Measurements from ENCODE around the gene IGFBP6. TPM values are rescaled to one million over a fixed set of nuclear protein-coding genes. Genes with fewer than 3 reads are reported as not detected.
"Not testable (repeated sequence)": the region's sequence is repeated elsewhere in the genome, so short reads cannot be mapped to it uniquely, and the experiment has no call there.

The IGFBP6 gene
- total RNA-seq, 2 experiments from 2014 or later: 1.8 to 3.9 TPM

- H3K36me3 Mint-ChIP-seq, ATAC-seq: not testable (repeated sequence)
- CTCF ChIA-PET: interaction anchor here (0.6 to 1.5 kb wide), 6 partner anchors 13 to 215 kb away, joined by 3 read pairs; no protein-coding TSS in a partner anchor
Measured at GRCh38 chr12:53112431-53112830, 15.0 kb downstream of the IGFBP6 start.

GRCh38 chr12:53113136-53113705 lies 15.8 kb downstream of the IGFBP6 start:
- no peak for ATAC-seq
- Mint-ChIP-seq H3K27me3 (no peaks in the 10 kb centered on the region), H3K4me1 (no peaks in the 10 kb centered on the region), H3K9me3 (ENCODE audit: low read depth) (no peaks in the 10 kb centered on the region), H3K36me3 (no peaks in the 10 kb centered on the region), H3K27ac (no peak overlapping the region), H3K4me3 (no peak overlapping the region)
- CTCF ChIA-PET: interaction anchor here (0.6 to 1.5 kb wide), 2 partner anchors 14 to 46 kb away, joined by 3 read pairs; no protein-coding TSS in a partner anchor
- peak; percentile 29 for DNase-seq

More at GRCh38 chr12:53112431-53112830, 15.0 kb downstream of the IGFBP6 start:
- H3K9me3 Mint-ChIP-seq (ENCODE audit: low read depth); H3K4me3 Mint-ChIP-seq; H3K27me3 Mint-ChIP-seq; H3K27ac Mint-ChIP-seq; DNase-seq; H3K4me1 Mint-ChIP-seq: not testable (repeated sequence)

GRCh38 chr12:53113951-53114350 lies 16.5 kb downstream of the IGFBP6 start:
- Mint-ChIP-seq H3K4me1 (no peaks in the 10 kb centered on the region), H3K4me3 (no peak overlapping the region), H3K9me3 (ENCODE audit: low read depth) (no peaks in the 10 kb centered on the region), H3K27ac (no peak overlapping the region), H3K36me3 (no peaks in the 10 kb centered on the region), H3K27me3 (no peaks in the 10 kb centered on the region)
- CTCF ChIA-PET: no interaction called here
- ATAC-seq (no peak), DNase-seq (peak; percentile 8)

GRCh38 chr12:53115112-53115890 lies 17.8 kb downstream of the IGFBP6 start:
- Mint-ChIP-seq H3K27me3 (no peaks in the 10 kb centered on the region), H3K9me3 (ENCODE audit: low read depth) (no peaks in the 10 kb centered on the region), H3K27ac (no peak overlapping the region), H3K4me1 (no peaks in the 10 kb centered on the region), H3K4me3 (no peak overlapping the region), H3K36me3 (no peaks in the 10 kb centered on the region)
- peak; percentile 39 for DNase-seq
- CTCF ChIA-PET: interaction anchor here (1.0 to 1.8 kb wide), 3 partner anchors 13 to 49 kb away, joined by 3 to 4 read pairs (median 3); no protein-coding TSS in a partner anchor
- ATAC-seq: no peak

GRCh38 chr12:53115891-53116648 lies 18.6 kb downstream of the IGFBP6 start:
- H3K27me3 Mint-ChIP-seq: no peaks in the 10 kb centered on the region
- H3K36me3 Mint-ChIP-seq: no peaks in the 10 kb centered on the region
- H3K27ac Mint-ChIP-seq: no peak overlapping the region
- H3K4me3 Mint-ChIP-seq: no peak overlapping the region
- no peak for ATAC-seq
- H3K9me3 Mint-ChIP-seq (ENCODE audit: low read depth): no peaks in the 10 kb centered on the region
- DNase-seq: peak; percentile 23
- H3K4me1 Mint-ChIP-seq: no peaks in the 10 kb centered on the region
- CTCF ChIA-PET: interaction anchor here (1.0 to 1.8 kb wide), 4 partner anchors 13 to 50 kb away, joined by 3 to 6 read pairs (median 4); no protein-coding TSS in a partner anchor

GRCh38 chr12:53118751-53119300 lies 21.4 kb downstream of the IGFBP6 start:
- ATAC-seq: no peak
- Mint-ChIP-seq H3K4me3 (no peak overlapping the region), H3K4me1 (no peaks in the 10 kb centered on the region), H3K27me3 (no peaks in the 10 kb centered on the region), H3K27ac (no peak overlapping the region), H3K36me3 (no peaks in the 10 kb centered on the region), H3K9me3 (ENCODE audit: low read depth) (no peaks in the 10 kb centered on the region)
- no peak for DNase-seq
- CTCF ChIA-PET: no interaction called here

- CTCF ChIA-PET: interaction anchor here (1.0 kb wide), 1 partner anchor 55 kb away, joined by 3 read pairs; no protein-coding TSS in a partner anchor
- Mint-ChIP-seq H3K27me3 (no peaks in the 10 kb centered on the region), H3K9me3 (ENCODE audit: low read depth) (no peaks in the 10 kb centered on the region)
Measured at GRCh38 chr12:53120685-53121525, 23.4 kb downstream of the IGFBP6 start.

GRCh38 chr12:53122961-53123468 lies 25.5 kb downstream of the IGFBP6 start:
- no peaks in the 10 kb centered on the region for H3K4me1 Mint-ChIP-seq
- no peaks in the 10 kb centered on the region for H3K9me3 Mint-ChIP-seq (ENCODE audit: low read depth)
- no peak overlapping the region for H3K27ac Mint-ChIP-seq
- no peaks in the 10 kb centered on the region for H3K36me3 Mint-ChIP-seq
- H3K4me3 Mint-ChIP-seq: no peak overlapping the region
- ATAC-seq (no peak), DNase-seq (no peak)
- CTCF ChIA-PET: interaction anchor here (1.3 kb wide), 1 partner anchor 37 kb away, joined by 3 read pairs; no protein-coding TSS in a partner anchor
- no peaks in the 10 kb centered on the region for H3K27me3 Mint-ChIP-seq

More at GRCh38 chr12:53120685-53121525, 23.4 kb downstream of the IGFBP6 start:
- DNase-seq: no peak
- Mint-ChIP-seq H3K27ac (no peak overlapping the region), H3K36me3 (no peaks in the 10 kb centered on the region), H3K4me1 (no peaks in the 10 kb centered on the region), H3K4me3 (no peak overlapping the region)
- no peak for ATAC-seq

GRCh38 chr12:53123578-53124351 lies 26.3 kb downstream of the IGFBP6 start:
- DNase-seq (no peak), ATAC-seq (no peak)
- Mint-ChIP-seq H3K27me3 (no peaks in the 10 kb centered on the region), H3K36me3 (no peaks in the 10 kb centered on the region), H3K9me3 (ENCODE audit: low read depth) (no peaks in the 10 kb centered on the region), H3K4me1 (no peaks in the 10 kb centered on the region), H3K4me3 (no peak overlapping the region), H3K27ac (no peak overlapping the region)
- CTCF ChIA-PET: interaction anchor here (1.3 kb wide), 1 partner anchor 36 kb away, joined by 3 read pairs; no protein-coding TSS in a partner anchor

GRCh38 chr12:53124352-53124723 lies 26.9 kb downstream of the IGFBP6 start:
- no peaks in the 10 kb centered on the region for H3K4me1 Mint-ChIP-seq
- H3K4me3 Mint-ChIP-seq: no peak overlapping the region
- CTCF ChIA-PET: no interaction called here
- no peaks in the 10 kb centered on the region for H3K9me3 Mint-ChIP-seq (ENCODE audit: low read depth)
- H3K27me3 Mint-ChIP-seq: no peaks in the 10 kb centered on the region
- no peak for ATAC-seq
- H3K27ac Mint-ChIP-seq: no peak overlapping the region
- DNase-seq: no peak
- no peaks in the 10 kb centered on the region for H3K36me3 Mint-ChIP-seq

GRCh38 chr12:53127169-53127568 lies 29.7 kb downstream of the IGFBP6 start:
- CTCF ChIA-PET: interaction anchor here (1.3 kb wide), 1 partner anchor 27 kb away, joined by 5 read pairs; no protein-coding TSS in a partner anchor

More at GRCh38 chr12:53127169-53127568, 29.7 kb downstream of the IGFBP6 start:
- H3K4me1 Mint-ChIP-seq: no peaks in the 10 kb centered on the region
- H3K9me3 Mint-ChIP-seq (ENCODE audit: low read depth): no peaks in the 10 kb centered on the region
- DNase-seq (no peak), ATAC-seq (no peak)
- H3K36me3 Mint-ChIP-seq: no peaks in the 10 kb centered on the region
- no peak overlapping the region for H3K27ac Mint-ChIP-seq
- no peak overlapping the region for H3K4me3 Mint-ChIP-seq
- H3K27me3 Mint-ChIP-seq: no peaks in the 10 kb centered on the region

Measured in activated CD8-positive, alpha-beta memory T cell treated with anti-CD3 and anti-CD28 coated beads, Interleukin-2, amount 10 ng/mL, durations not matched to agents 7 days and 5 days (primary cell).